GM12875 (cell line): ENCODE measurements around the gene NEU2.

Experiments used
- H3K4me3 ChIP-seq: one replicate; pipeline ENCODE4 v1.5.1; 2011; ENCODE audit warnings: low read depth, low read length, control low read depth
- TF ChIP-seq, protein P1 (sequence below): IDR thresholded peaks from 2 replicates; pipeline ENCODE4 v1.5.1; 2011; ENCODE audit warnings: low read depth, mild to moderate bottlenecking, control low read depth, inconsistent platforms, low read length, moderate library complexity, borderline replicate concordance; ENCODE audit not compliant: insufficient read depth

The NEU2 gene

DNA sequence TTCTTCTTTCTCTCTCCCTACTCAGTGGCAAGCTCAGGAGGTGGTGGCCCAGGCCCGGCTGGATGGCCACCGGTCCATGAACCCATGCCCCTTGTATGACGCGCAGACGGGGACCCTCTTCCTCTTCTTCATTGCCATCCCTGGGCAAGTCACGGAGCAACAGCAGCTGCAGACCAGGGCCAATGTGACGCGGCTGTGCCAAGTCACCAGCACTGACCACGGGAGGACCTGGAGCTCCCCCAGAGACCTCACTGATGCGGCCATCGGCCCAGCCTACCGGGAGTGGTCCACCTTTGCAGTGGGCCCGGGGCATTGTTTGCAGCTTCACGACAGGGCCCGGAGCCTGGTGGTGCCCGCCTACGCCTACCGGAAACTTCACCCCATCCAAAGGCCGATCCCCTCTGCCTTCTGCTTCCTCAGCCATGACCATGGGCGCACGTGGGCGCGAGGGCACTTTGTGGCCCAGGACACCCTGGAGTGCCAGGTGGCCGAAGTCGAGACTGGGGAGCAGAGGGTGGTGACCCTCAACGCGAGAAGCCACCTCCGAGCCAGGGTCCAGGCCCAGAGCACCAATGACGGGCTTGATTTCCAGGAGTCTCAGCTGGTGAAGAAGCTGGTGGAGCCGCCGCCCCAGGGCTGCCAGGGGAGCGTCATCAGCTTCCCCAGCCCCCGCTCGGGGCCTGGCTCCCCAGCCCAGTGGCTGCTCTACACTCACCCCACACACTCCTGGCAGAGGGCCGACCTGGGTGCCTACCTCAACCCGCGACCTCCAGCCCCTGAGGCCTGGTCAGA lies 1.8 kb downstream of the NEU2 start:
- H3K4me3 ChIP-seq = no peak overlapping the region
- TF ChIP-seq, protein P1, sequence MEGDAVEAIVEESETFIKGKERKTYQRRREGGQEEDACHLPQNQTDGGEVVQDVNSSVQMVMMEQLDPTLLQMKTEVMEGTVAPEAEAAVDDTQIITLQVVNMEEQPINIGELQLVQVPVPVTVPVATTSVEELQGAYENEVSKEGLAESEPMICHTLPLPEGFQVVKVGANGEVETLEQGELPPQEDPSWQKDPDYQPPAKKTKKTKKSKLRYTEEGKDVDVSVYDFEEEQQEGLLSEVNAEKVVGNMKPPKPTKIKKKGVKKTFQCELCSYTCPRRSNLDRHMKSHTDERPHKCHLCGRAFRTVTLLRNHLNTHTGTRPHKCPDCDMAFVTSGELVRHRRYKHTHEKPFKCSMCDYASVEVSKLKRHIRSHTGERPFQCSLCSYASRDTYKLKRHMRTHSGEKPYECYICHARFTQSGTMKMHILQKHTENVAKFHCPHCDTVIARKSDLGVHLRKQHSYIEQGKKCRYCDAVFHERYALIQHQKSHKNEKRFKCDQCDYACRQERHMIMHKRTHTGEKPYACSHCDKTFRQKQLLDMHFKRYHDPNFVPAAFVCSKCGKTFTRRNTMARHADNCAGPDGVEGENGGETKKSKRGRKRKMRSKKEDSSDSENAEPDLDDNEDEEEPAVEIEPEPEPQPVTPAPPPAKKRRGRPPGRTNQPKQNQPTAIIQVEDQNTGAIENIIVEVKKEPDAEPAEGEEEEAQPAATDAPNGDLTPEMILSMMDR = no peak

DNA sequence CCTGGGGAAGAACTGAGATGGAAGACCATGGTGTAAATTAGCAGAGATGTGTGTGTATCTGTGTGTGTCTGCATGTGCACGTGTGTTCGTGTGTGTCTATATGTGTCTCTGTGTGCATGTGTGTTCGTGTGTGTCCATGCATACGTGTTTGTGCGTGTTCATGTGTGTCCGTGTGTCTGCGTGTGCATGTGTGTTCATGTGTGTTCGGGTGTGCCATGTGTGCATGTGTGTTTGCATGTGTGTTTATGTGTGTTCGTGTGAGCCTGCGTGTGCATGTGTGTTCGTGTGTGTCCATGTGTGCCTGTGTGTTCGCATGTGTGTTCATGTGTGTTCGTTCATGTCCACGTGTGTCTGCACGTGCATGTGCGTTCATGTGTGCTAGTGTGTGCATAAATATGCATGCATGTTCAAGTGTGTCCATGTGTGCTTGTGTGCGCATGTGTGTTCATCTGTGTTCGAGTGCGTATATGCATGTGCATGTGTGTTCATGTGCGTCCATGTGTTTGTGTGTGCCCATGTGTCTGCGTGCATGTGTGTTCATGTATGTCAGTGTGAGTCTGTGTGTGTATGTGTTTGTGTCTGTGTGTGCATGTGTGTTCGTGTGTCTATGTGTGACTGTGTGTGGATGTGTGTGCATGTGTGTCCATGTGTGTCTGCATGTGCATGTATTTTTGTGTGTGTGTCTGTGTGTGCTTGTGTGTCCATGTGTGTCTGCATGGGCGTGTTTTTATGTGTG lies 3.1 kb downstream of the NEU2 start:
- TF ChIP-seq, protein P1 = no peak

GRCh38 chr2:233036162-233036838 lies 3.8 kb downstream of the NEU2 start:
- TF ChIP-seq, protein P1 = no peak
- no peak overlapping the region for H3K4me3 ChIP-seq

More for the DNA sequence above, 3.1 kb downstream of the NEU2 start:
- no peak overlapping the region for H3K4me3 ChIP-seq

DNA sequence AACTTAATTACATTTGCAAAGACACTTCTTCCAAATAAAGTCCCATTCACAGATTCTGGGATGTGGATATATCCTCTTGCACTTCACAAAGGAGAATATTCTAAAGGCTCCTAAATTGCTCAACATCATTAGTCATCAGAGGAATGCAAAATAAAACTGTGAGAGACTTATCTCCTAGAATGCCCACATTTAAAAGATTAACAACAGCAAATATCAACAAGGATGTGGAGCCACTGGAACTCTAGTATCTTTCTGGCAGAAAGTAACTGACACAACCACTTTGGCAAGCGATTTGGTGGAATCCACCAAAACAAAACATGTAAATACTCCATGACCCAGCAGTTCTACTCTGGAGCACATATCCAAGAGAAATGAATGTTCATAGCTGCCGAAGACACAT lies 4.6 kb downstream of the NEU2 start:
- TF ChIP-seq, protein P1 = no peak
- H3K4me3 ChIP-seq = no peak overlapping the region

GRCh38 chr2:233039212-233039845 lies 6.9 kb downstream of the NEU2 start:
- TF ChIP-seq, protein P1 = no peak
- H3K4me3 ChIP-seq = no peak overlapping the region

DNA sequence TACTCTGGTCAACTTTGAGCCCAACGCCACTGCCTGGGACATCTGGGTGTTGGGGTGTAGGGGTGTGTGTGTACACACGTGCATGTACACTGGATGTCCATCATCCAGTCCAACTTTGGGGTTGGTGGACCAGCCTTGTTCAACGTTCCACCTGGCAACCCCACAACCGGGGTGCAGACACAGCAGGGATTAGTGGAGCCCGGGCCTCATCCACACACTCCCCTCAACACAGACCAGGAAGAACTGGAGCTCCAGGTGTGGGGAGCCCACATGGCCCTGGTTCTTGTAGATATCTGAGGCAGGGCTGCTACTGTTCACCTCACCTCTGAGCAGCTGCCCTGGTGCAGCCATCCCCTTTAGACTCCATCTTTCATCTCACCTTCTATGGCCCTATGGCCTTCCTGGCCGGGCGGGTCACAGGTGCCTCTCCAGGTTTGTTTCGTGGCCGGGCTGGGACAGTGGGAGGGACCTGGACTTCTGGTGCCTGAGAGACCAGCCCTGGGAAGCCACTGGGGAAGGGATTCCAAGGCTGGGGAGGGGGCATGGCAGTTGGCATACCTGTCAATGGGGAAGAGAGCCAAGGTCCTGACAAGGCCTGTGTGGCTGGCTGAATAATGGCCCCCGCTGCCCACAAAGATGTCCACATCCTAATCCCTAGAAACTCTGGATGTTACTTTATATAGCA lies 7.5 kb downstream of the NEU2 start:
- TF ChIP-seq, protein P1 = no peak
- no peak overlapping the region for H3K4me3 ChIP-seq
